H1 (cell line): ENCODE results near the gene NGFR. TPM values are rescaled to one million over a fixed set of nuclear protein-coding genes. Genes with fewer than 3 reads are reported as not detected.

Source experiments
- CTCF ChIA-PET: fragments of 300-600 bp; sonication (Branson Sonifier 250); formaldehyde crosslinking; loops from one replicate; lab custom pipeline; 2021; ENCODE audit not compliant: partially characterized antibody; lab: Charles Lee
- POLR2A ChIA-PET: fragments of 300-600 bp; sonication (Branson Sonifier 250); formaldehyde crosslinking; loops from one replicate; lab custom pipeline; 2021; ENCODE audit warnings: inconsistent platforms; ENCODE audit not compliant: partially characterized antibody; lab: Charles Lee
- DNase-seq, 2 experiments: peaks; one replicate each; pipeline versions ENCODE4 v3.0.0 to v3.0.0-alpha.2; 2010 to 2022; ENCODE audit warnings: low spot score in 2 of 2, low read depth in 1 of 2, mixed read lengths in 1 of 2
- FAIRE-seq: peaks from 2 replicates; lab custom pipeline; 2011; peaks lifted over from hg19 to GRCh38; lab: Jason Lieb, UNC
- H2AFZ ChIP-seq: 2 replicates; pipeline ENCODE4 v1.8.1; 2012; ENCODE audit warnings: low read length, inconsistent platforms
- H2AK5ac ChIP-seq: 2 replicates; pipeline ENCODE4 v1.6.1; 2013; ENCODE audit warnings: low read depth, low read length
- H2BK120ac ChIP-seq: replicated peaks from 2 replicates; pipeline ENCODE3; 2013; ENCODE audit warnings: low read depth, low read length, inconsistent platforms
- H2BK12ac ChIP-seq: 2 replicates; pipeline ENCODE4 v1.6.1; 2013; ENCODE audit warnings: low read depth, low read length
- H2BK15ac ChIP-seq: 2 replicates; pipeline ENCODE4 v1.6.1; 2013; ENCODE audit warnings: low read length
- H2BK20ac ChIP-seq: 2 replicates; pipeline ENCODE4 v1.6.1; 2013; ENCODE audit warnings: low read length
- H2BK5ac ChIP-seq: 2 replicates; pipeline ENCODE4 v1.6.1; 2013; ENCODE audit warnings: low read depth, low read length
- H3K14ac ChIP-seq: 2 replicates; pipeline ENCODE4 v1.6.1; 2013; ENCODE audit warnings: inconsistent platforms; ENCODE audit not compliant: insufficient read length
- H3K18ac ChIP-seq: 2 replicates; pipeline ENCODE4 v1.6.1; 2013; ENCODE audit warnings: low read length; ENCODE audit errors: extremely low read depth
- H3K23ac ChIP-seq: 2 replicates; pipeline ENCODE4 v1.6.1; 2013; ENCODE audit warnings: inconsistent platforms; ENCODE audit not compliant: insufficient read length
- H3K23me2 ChIP-seq: 2 replicates; pipeline ENCODE4 v1.6.1; 2013; ENCODE audit warnings: low read depth, low read length
- H3K27ac ChIP-seq: 2 replicates; pipeline ENCODE4 v1.6.1; 2011; ENCODE audit warnings: low read depth, low read length, inconsistent platforms
- H3K27me3 ChIP-seq, 4 experiments: replicated peaks in 1 of 4; 1 replicate in 1 of 4; 2 replicates in 3 of 4; pipeline versions ENCODE4 v1.6.1 to v1.8.1; 2011 to 2013; ENCODE audit warnings: low read length in 3 of 4, mild to moderate bottlenecking in 3 of 4, inconsistent platforms in 2 of 4, mixed read lengths in 2 of 4, moderate library complexity in 1 of 4; ENCODE audit not compliant: control insufficient read depth in 3 of 4, insufficient read depth in 3 of 4; ENCODE audit errors: extremely low read depth in 1 of 4
- H3K36me3 ChIP-seq, 4 experiments: 2 replicates each; pipeline versions ENCODE4 v1.6.1 to v1.8.1; 2011 to 2013; ENCODE audit warnings: mild to moderate bottlenecking in 4 of 4, low read length in 3 of 4, moderate library complexity in 2 of 4, control low read depth in 1 of 4, inconsistent platforms in 1 of 4; ENCODE audit not compliant: insufficient read depth in 4 of 4, control insufficient read depth in 2 of 4
- H3K4ac ChIP-seq: replicated peaks from 2 replicates; pipeline ENCODE3; 2013; ENCODE audit warnings: low read length, low read depth, mixed read lengths, inconsistent platforms; ENCODE audit not compliant: insufficient read length
- H3K4me1 ChIP-seq, 4 experiments: replicated peaks in 1 of 4; 1 replicate in 1 of 4; 2 replicates in 3 of 4; pipeline versions ENCODE4 v1.6.1 to v1.8.1; 2011 to 2013; ENCODE audit warnings: low read length in 3 of 4, inconsistent platforms in 2 of 4, mixed read lengths in 1 of 4; ENCODE audit not compliant: insufficient read depth in 4 of 4, control insufficient read depth in 3 of 4
- H3K4me2 ChIP-seq, 2 experiments: 2 replicates each; pipeline versions ENCODE4 v1.6.1 to v1.8.1; 2011 to 2013; ENCODE audit warnings: low read depth in 2 of 2, low read length in 2 of 2, control low read depth in 1 of 2, inconsistent platforms in 1 of 2, mild to moderate bottlenecking in 1 of 2; ENCODE audit not compliant: insufficient read depth in 1 of 2
- H3K4me3 ChIP-seq, 4 experiments: fragments of 200-600, 300-600 bp in 1 of 4; sonication (generic), shearing (Covaris generic), sonication (Bioruptor Twin) in 1 of 4; 2 replicates each; pipeline versions ENCODE4 v1.5.1 to v1.8.1; 2011 to 2016; ENCODE audit warnings: low read length in 4 of 4, low read depth in 3 of 4, control low read depth in 2 of 4, inconsistent platforms in 2 of 4, mild to moderate bottlenecking in 2 of 4, mixed read lengths in 1 of 4, moderate library complexity in 1 of 4; ENCODE audit not compliant: insufficient read depth in 2 of 4; ENCODE audit errors: extremely low read depth in 1 of 4
- H3K56ac ChIP-seq: replicated peaks from 2 replicates; pipeline ENCODE3; 2013; ENCODE audit warnings: low read depth, mild to moderate bottlenecking, mixed read lengths, low read length, inconsistent platforms; ENCODE audit not compliant: insufficient read length
- H3K79me1 ChIP-seq: 2 replicates; pipeline ENCODE4 v1.6.1; 2013; ENCODE audit warnings: low read depth, low read length, control low read depth
- H3K79me2 ChIP-seq, 2 experiments: 2 replicates each; pipeline versions ENCODE4 v1.6.1 to v1.8.1; 2012 to 2013; ENCODE audit warnings: low read length in 2 of 2, mild to moderate bottlenecking in 2 of 2, inconsistent platforms in 1 of 2; ENCODE audit not compliant: insufficient read depth in 2 of 2, control insufficient read depth in 1 of 2
- H3K9ac ChIP-seq, 4 experiments: replicated peaks in 1 of 4; 1 replicate in 1 of 4; 2 replicates in 3 of 4; pipeline versions ENCODE4 v1.6.1 to v1.8.1; 2011 to 2013; ENCODE audit warnings: low read depth in 3 of 4, low read length in 3 of 4, control low read depth in 2 of 4, mild to moderate bottlenecking in 2 of 4, moderate library complexity in 2 of 4, inconsistent platforms in 1 of 4; ENCODE audit errors: extremely low read depth in 1 of 4
- H3K9me3 ChIP-seq, 2 experiments: 2 replicates each; pipeline versions ENCODE4 v1.6.1 to v1.8.1; 2012 to 2013; ENCODE audit warnings: mild to moderate bottlenecking in 2 of 2, moderate library complexity in 2 of 2, control low read depth in 1 of 2, inconsistent platforms in 1 of 2, low read depth in 1 of 2, low read length in 1 of 2, mixed read lengths in 1 of 2; ENCODE audit not compliant: insufficient read depth in 2 of 2
- H4K20me1 ChIP-seq, 2 experiments: replicated peaks in 1 of 2; 2 replicates each; pipeline versions ENCODE3 to v1.8.1; 2011 to 2013; ENCODE audit warnings: inconsistent platforms in 2 of 2, low read length in 2 of 2, mild to moderate bottlenecking in 1 of 2; ENCODE audit not compliant: insufficient read depth in 2 of 2, control insufficient read depth in 1 of 2
- H4K5ac ChIP-seq: 2 replicates; pipeline ENCODE4 v1.6.1; 2013; ENCODE audit warnings: low read length, low read depth, mixed read lengths, inconsistent platforms; ENCODE audit not compliant: insufficient read length
- H4K8ac ChIP-seq: 2 replicates; pipeline ENCODE4 v1.8.0; 2013; ENCODE audit warnings: mild to moderate bottlenecking, moderate library complexity, low read length, inconsistent platforms; ENCODE audit not compliant: insufficient read depth; ENCODE audit errors: extremely low read depth
- H4K91ac ChIP-seq: replicated peaks from 2 replicates; pipeline ENCODE3; 2013; ENCODE audit warnings: low read length, mixed read lengths, inconsistent platforms; ENCODE audit not compliant: insufficient read length
- CBX5 ChIP-seq: fragments of 300-800, 300-1000 bp; sonication (generic); IDR thresholded peaks from 2 replicates; pipeline ENCODE4 v1.7.1; 2016; ENCODE audit warnings: antibody characterized with exemption, low read length, low read depth
- CBX8 ChIP-seq: fragments of 300-800, 300-1000 bp; sonication (generic); IDR thresholded peaks from 2 replicates; pipeline ENCODE4 v1.7.1; 2016; ENCODE audit warnings: low read depth, low read length, borderline replicate concordance
- CHD2 ChIP-seq: IDR thresholded peaks from 2 replicates; pipeline ENCODE4 v1.6.1; 2012; ENCODE audit warnings: low read length, improper control_type of control experiment
- NRF1 ChIP-seq: IDR thresholded peaks from 2 replicates; pipeline ENCODE4 v1.6.1; 2011; ENCODE audit warnings: mild to moderate bottlenecking, low read depth, low read length, improper control_type of control experiment
- RXRA ChIP-seq: IDR thresholded peaks from 2 replicates; pipeline ENCODE4 v1.6.1; 2011; ENCODE audit warnings: low read depth, mild to moderate bottlenecking, low read length, moderate library complexity; ENCODE audit not compliant: insufficient read depth
- SAP30 ChIP-seq: fragments of 300-600 bp; sonication (generic); IDR thresholded peaks from 2 replicates; pipeline ENCODE4 v1.7.1; 2012; ENCODE audit warnings: low read length, moderate library complexity, mild to moderate bottlenecking, inconsistent platforms; ENCODE audit not compliant: insufficient read depth, insufficient replicate concordance
- SIN3A ChIP-seq, 2 experiments: IDR thresholded peaks in 1 of 2; conservative IDR thresholded peaks in 1 of 2; 2 replicates each; pipeline ENCODE4 v1.6.1; 2011 to 2012; ENCODE audit warnings: low read length in 2 of 2, improper control_type of control experiment in 1 of 2, low read depth in 1 of 2, mild to moderate bottlenecking in 1 of 2
- TAF1 ChIP-seq: IDR thresholded peaks from 2 replicates; pipeline ENCODE4 v1.6.1; 2011; ENCODE audit warnings: mild to moderate bottlenecking, low read depth, low read length
- TBP ChIP-seq: IDR thresholded peaks from 2 replicates; pipeline ENCODE4 v1.6.1; 2011; ENCODE audit warnings: low read depth, low read length, improper control_type of control experiment
- WGBS, 2 experiments: shearing (Covaris generic) in 1 of 2; methylation state at CpG; one replicate each; pipeline versions ENCODE4 v1.1.6 to v1.1.7; 2013 to 2015; ENCODE audit warnings: low lambda C conversion rate in 2 of 2, mixed read lengths in 2 of 2, inconsistent platforms in 1 of 2, low coverage in 1 of 2, missing lambda C conversion rate in 1 of 2; ENCODE audit not compliant: insufficient replicate concordance in 2 of 2, insufficient coverage in 1 of 2, insufficient read length in 1 of 2; ENCODE audit errors: extremely low coverage in 1 of 2, missing lambda C conversion rate in 1 of 2; 5-methylcytosine and 5-hydroxymethylcytosine counted together
- polyA plus RNA-seq, 7 experiments: library from polyadenylated mRNA; depleted of rRNA in 3 of 7; stranded (reverse) in 5 of 7; unstranded in 2 of 7; fragments of >200 nt in 5 of 7; fragments of 200-250 nt in 2 of 7; gene quantifications; 1 replicate in 5 of 7; 2 replicates in 1 of 7; 4 replicates in 1 of 7; pipeline versions ENCODE4 v1.2.1 to v1.2.3, GENCODE V29; 2011 to 2013; ENCODE audit warnings: missing spikeins in 2 of 7, mixed read lengths in 2 of 7
- total RNA-seq: library from RNA; stranded (reverse); fragmentation: NEBNext Ultra II Directional; extraction: Animal tissue kit (Norgen Biotek cat#: 25700); gene quantifications from 2 replicates; pipeline ENCODE4 v1.2.1, GENCODE V29; 2021
- TF ChIP-seq, protein P1 (sequence below), 3 experiments: IDR thresholded peaks; 1 replicate in 2 of 3; 2 replicates in 1 of 3; pipeline versions ENCODE4 v1.5.1 to v1.6.1; 2011; ENCODE audit warnings: low read length in 3 of 3, mild to moderate bottlenecking in 3 of 3, inconsistent platforms in 2 of 3, low read depth in 1 of 3, moderate library complexity in 1 of 3; ENCODE audit not compliant: insufficient read depth in 1 of 3; ENCODE audit errors: control extremely low read depth in 1 of 3
- TF ChIP-seq, protein P2 (sequence below): IDR thresholded peaks from 2 replicates; pipeline ENCODE4 v1.6.1; 2012; ENCODE audit warnings: inconsistent platforms

NGFR gene
- total and polyA plus RNA-seq, 2 of the 8 experiments (the other 6 are each of a cell fraction or from before 2014, with no cell fraction given): 8.1 to 10.3 TPM

- peaks cover 10 to 23% (median 21%) of the 10 kb centered on the region in 4 experiments for H3K4me1 ChIP-seq
- H3K23ac ChIP-seq: no peak overlapping the region
- no peak overlapping the region for H3K56ac ChIP-seq
- no peak overlapping the region for H2AK5ac ChIP-seq
- no peak overlapping the region for H4K91ac ChIP-seq
- no peaks in the 10 kb centered on the region for H3K36me3 ChIP-seq
- H3K27ac ChIP-seq: no peak overlapping the region
- no peak overlapping the region for H4K5ac ChIP-seq
- H3K79me2 ChIP-seq: no peaks in the 10 kb centered on the region
- FAIRE-seq (no peak), DNase-seq (no peak)
- no peak overlapping the region for H3K4me3 ChIP-seq
- WGBS, 2 experiments: 77% methylated on average over 6 of the region's 6 CpGs; no CpG with 5 or more reads in 1 of the 2 experiments
- peaks cover 0 to 3% of the 10 kb centered on the region in 2 experiments for H4K20me1 ChIP-seq
- H2AFZ ChIP-seq: no peak overlapping the region
- no peak overlapping the region for H3K9ac ChIP-seq
- 0 out of 2 replicates have a peak, but pooled peaks cover under 1% of the 10 kb centered on the region for H3K79me1 ChIP-seq
- no peak overlapping the region for H2BK20ac ChIP-seq
- no peak overlapping the region for H2BK120ac ChIP-seq
- H3K27me3 ChIP-seq: peaks cover 2 to 9% (median 6%) of the 10 kb centered on the region in 4 experiments; a peak in 6 of 7 replicates
- no peaks in the 10 kb centered on the region for H3K9me3 ChIP-seq
- no peak overlapping the region for H4K8ac ChIP-seq
- CTCF ChIA-PET: interaction anchor here (0.5 to 6.0 kb wide), 12 partner anchors 10 to 200 kb away, joined by 3 to 30 read pairs (median 6); no protein-coding TSS in a partner anchor
- H3K18ac ChIP-seq: no peak overlapping the region
- H3K4me2 ChIP-seq: no peak overlapping the region
- POLR2A ChIA-PET: interaction anchor here (1.1 kb wide), 2 partner anchors 9 to 18 kb away, joined by 3 to 4 read pairs; no protein-coding TSS in a partner anchor
- no peak overlapping the region for H3K14ac ChIP-seq
- peaks cover 12% of the 10 kb centered on the region; the same call in 1 of the 2 replicates for H3K23me2 ChIP-seq
- no peak overlapping the region for H2BK5ac ChIP-seq
- H2BK12ac ChIP-seq: no peak overlapping the region
- no peak overlapping the region for H2BK15ac ChIP-seq
- no peak overlapping the region for H3K4ac ChIP-seq
- TF ChIP-seq CHD2 (no peak), RXRA (no peak), NRF1 (no peak), TAF1 (no peak), CBX5 (no peak), CBX8 (no peak), SAP30 (no peak), TBP (no peak), SIN3A (conservative IDR thresholded peaks at IDR 0.05 in 1 of 2, IDR thresholded peaks at IDR 0.05 in 1 of 2; ENCODE audit: low read depth in 1 of 2, low read length in 2 of 2) (no peak)
- TF ChIP-seq, protein P1, sequence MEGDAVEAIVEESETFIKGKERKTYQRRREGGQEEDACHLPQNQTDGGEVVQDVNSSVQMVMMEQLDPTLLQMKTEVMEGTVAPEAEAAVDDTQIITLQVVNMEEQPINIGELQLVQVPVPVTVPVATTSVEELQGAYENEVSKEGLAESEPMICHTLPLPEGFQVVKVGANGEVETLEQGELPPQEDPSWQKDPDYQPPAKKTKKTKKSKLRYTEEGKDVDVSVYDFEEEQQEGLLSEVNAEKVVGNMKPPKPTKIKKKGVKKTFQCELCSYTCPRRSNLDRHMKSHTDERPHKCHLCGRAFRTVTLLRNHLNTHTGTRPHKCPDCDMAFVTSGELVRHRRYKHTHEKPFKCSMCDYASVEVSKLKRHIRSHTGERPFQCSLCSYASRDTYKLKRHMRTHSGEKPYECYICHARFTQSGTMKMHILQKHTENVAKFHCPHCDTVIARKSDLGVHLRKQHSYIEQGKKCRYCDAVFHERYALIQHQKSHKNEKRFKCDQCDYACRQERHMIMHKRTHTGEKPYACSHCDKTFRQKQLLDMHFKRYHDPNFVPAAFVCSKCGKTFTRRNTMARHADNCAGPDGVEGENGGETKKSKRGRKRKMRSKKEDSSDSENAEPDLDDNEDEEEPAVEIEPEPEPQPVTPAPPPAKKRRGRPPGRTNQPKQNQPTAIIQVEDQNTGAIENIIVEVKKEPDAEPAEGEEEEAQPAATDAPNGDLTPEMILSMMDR (IDR thresholded peaks at IDR 0.05; ENCODE audit: control extremely low read depth in 1 of 3, insufficient read depth in 1 of 3, low read depth in 1 of 3, low read length in 3 of 3): no peak
- TF ChIP-seq, protein P2, sequence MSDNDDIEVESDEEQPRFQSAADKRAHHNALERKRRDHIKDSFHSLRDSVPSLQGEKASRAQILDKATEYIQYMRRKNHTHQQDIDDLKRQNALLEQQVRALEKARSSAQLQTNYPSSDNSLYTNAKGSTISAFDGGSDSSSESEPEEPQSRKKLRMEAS: no peak
Observed at GRCh38 chr17:49490276-49490675, 4.8 kb upstream of the NGFR start.
